SU-DHL-6 (cell line): ENCODE results near the gene WDR47.
"Not testable (repeated sequence)": the region's sequence is repeated elsewhere in the genome, so short reads cannot be mapped to it uniquely, and the experiment has no call there.

Experiments
- H2AFZ ChIP-seq: fragments of 200-600 bp; sonication (generic); 2 replicates; pipeline ENCODE4 v1.6.1; 2014; ENCODE audit warnings: low read depth, mild to moderate bottlenecking, moderate library complexity, mixed read lengths, antibody characterized with exemption, low read length; ENCODE audit not compliant: severe bottlenecking
- H3F3A ChIP-seq: fragments of 200-600 bp; shearing (Covaris generic); 2 replicates; pipeline ENCODE4 v1.6.0; 2016; ENCODE audit warnings: antibody characterized with exemption, mild to moderate bottlenecking; ENCODE audit not compliant: insufficient read depth
- H3K27ac ChIP-seq: fragments of 200-600 bp; sonication (generic); 2 replicates; pipeline ENCODE4 v1.5.1; 2016; ENCODE audit warnings: low read depth, mild to moderate bottlenecking, low read length, moderate library complexity, mixed read lengths
- H3K27me3 ChIP-seq: fragments of 200-600 bp; sonication (generic), shearing (Covaris generic); 2 replicates; pipeline ENCODE4 v1.6.0; 2014; ENCODE audit warnings: mild to moderate bottlenecking, low read length
- H3K36me3 ChIP-seq: fragments of 200-600 bp; sonication (generic); 2 replicates; pipeline ENCODE4 v1.6.1; 2014; ENCODE audit warnings: mild to moderate bottlenecking, low read length, mixed read lengths
- H3K4me2 ChIP-seq: fragments of 300-600, 200-600 bp; shearing (Covaris generic), sonication (generic); 2 replicates; pipeline ENCODE4 v1.6.0; 2014; ENCODE audit warnings: low read length, low read depth, mild to moderate bottlenecking; ENCODE audit not compliant: poor library complexity, severe bottlenecking
- H3K4me3 ChIP-seq: fragments of 200-600 bp; sonication (generic); 2 replicates; pipeline ENCODE4 v1.5.1; 2014; ENCODE audit warnings: antibody characterized with exemption, low read length, mild to moderate bottlenecking, mixed read lengths; ENCODE audit not compliant: insufficient read depth, poor library complexity, severe bottlenecking
- H3K79me2 ChIP-seq: fragments of 200-600 bp; sonication (generic); 2 replicates; pipeline ENCODE4 v1.6.1; 2014; ENCODE audit warnings: mild to moderate bottlenecking, low read length, moderate library complexity; ENCODE audit not compliant: insufficient read depth
- H3K9ac ChIP-seq: fragments of 200-600 bp; sonication (generic); 2 replicates; pipeline ENCODE4 v1.7.0; 2014; ENCODE audit warnings: mild to moderate bottlenecking, low read length
- H3K9me2 ChIP-seq: fragments of 200-600 bp; sonication (generic); replicated peaks from 2 replicates; pipeline ENCODE4 v1.6.1; 2014; ENCODE audit warnings: low read length; ENCODE audit not compliant: insufficient read depth
- H3K9me3 ChIP-seq: fragments of 200-600 bp; sonication (generic); 2 replicates; pipeline ENCODE4 v1.6.1; 2014; ENCODE audit warnings: low read length, mixed read lengths; ENCODE audit not compliant: insufficient read depth
- H4K20me1 ChIP-seq: fragments of 200-600 bp; sonication (generic); 2 replicates; pipeline ENCODE4 v1.6.1; 2014; ENCODE audit warnings: low read depth, mild to moderate bottlenecking, antibody characterized with exemption, low read length, moderate library complexity, mixed read lengths
- CTCF ChIP-seq: fragments of 200-600 bp; sonication (generic); IDR thresholded peaks from one replicate; pipeline ENCODE4 v1.5.1; 2017; ENCODE audit warnings: antibody characterized with exemption, mild to moderate bottlenecking, low read length, moderate library complexity; ENCODE audit not compliant: insufficient read depth, poor library complexity, severe bottlenecking
- EZH2phosphoT487 ChIP-seq: fragments of 200-600 bp; sonication (generic), shearing (Covaris generic); conservative IDR thresholded peaks from 2 replicates; pipeline ENCODE4 v1.6.1; 2018; ENCODE audit warnings: mild to moderate bottlenecking, antibody characterized with exemption, low read length, moderate library complexity, mixed read lengths

Gene WDR47

DNA sequence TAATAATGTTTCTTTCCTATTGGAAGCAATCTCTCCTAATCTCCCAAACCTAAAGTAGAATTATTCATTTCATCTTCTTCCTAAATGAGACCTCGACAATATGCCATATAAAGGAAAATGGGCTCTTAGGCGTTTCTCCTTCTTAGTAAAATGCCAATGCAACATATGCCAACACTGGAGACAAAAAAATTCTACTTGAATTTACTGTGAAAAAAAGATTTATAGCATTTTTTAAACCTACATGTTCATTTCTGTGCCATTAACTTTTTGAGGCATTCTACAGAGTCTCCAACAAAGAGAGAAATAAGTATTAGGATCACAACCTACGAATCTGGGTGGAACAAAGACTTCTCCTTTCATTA, 1.3 kb downstream of the WDR47 start:
- Histone ChIP-seq H4K20me1 (no peaks in the 10 kb centered on the region), H3K79me2 (peaks cover 53% of the 10 kb centered on the region), H3K27me3 (no peaks in the 10 kb centered on the region), H3K27ac (peak overlapping the region; percentile 62), H3K4me3 (peak overlapping the region; percentile 99), H3K36me3 (no peaks in the 10 kb centered on the region), H3K9me3 (no peaks in the 10 kb centered on the region), H2AFZ (peak overlapping the region; percentile 70), H3K4me2 (peak overlapping the region; percentile 92), H3K9ac (peak overlapping the region; percentile 79), H3F3A (peaks cover 9% of the 10 kb centered on the region; the same call in 1 of the 2 replicates), H3K9me2 (no peaks in the 10 kb centered on the region)
- TF ChIP-seq EZH2phosphoT487 (no peak), CTCF (no peak)

DNA sequence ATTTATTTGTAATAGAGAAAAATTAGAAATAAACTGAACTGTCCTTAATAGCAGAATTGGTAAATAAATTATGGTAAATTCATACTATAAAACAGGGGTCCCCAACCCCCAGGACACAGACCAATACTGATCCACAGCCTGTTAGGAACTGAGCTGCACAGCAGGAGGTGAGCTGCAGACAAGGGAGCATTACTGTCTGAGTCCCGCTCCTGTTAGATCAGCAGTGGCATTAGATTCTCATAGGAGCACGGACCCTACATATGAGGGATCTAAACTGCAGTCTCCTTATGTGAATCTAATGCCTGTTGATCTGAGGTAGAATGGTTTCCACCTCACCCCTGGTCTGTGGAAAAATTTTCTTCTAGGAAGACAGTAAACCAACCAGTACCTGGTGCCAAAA, 7.5 kb downstream of the WDR47 start:
- no peaks in the 10 kb centered on the region for H3K9me3 ChIP-seq
- no peak overlapping the region for H3K4me2 ChIP-seq
- H3K79me2 ChIP-seq = peaks cover 65% of the 10 kb centered on the region
- no peaks in the 10 kb centered on the region for H4K20me1 ChIP-seq
- no peaks in the 10 kb centered on the region for H3K36me3 ChIP-seq
- no peak overlapping the region for H3K9ac ChIP-seq
- no peaks in the 10 kb centered on the region for H3K27me3 ChIP-seq
- no peak for TF ChIP-seq EZH2phosphoT487
- no peak for TF ChIP-seq CTCF
- no peak overlapping the region for H2AFZ ChIP-seq
- no peak overlapping the region for H3K27ac ChIP-seq
- H3K9me2 ChIP-seq = no peaks in the 10 kb centered on the region
- peaks cover 9% of the 10 kb centered on the region; the same call in 1 of the 2 replicates for H3F3A ChIP-seq
- no peak overlapping the region for H3K4me3 ChIP-seq

- H3K9me3 ChIP-seq, H2AFZ ChIP-seq, H3K4me3 ChIP-seq, H3K9me2 ChIP-seq, H3K4me2 ChIP-seq, H3K27me3 ChIP-seq, H4K20me1 ChIP-seq, H3K27ac ChIP-seq, H3F3A ChIP-seq, H3K9ac ChIP-seq, H3K36me3 ChIP-seq: not testable (repeated sequence)
- H3K79me2 ChIP-seq = peaks cover 67% of the 10 kb centered on the region
These were observed 12.4 kb downstream of the WDR47 start for GRCh38 chr1:109029493-109029892.

DNA sequence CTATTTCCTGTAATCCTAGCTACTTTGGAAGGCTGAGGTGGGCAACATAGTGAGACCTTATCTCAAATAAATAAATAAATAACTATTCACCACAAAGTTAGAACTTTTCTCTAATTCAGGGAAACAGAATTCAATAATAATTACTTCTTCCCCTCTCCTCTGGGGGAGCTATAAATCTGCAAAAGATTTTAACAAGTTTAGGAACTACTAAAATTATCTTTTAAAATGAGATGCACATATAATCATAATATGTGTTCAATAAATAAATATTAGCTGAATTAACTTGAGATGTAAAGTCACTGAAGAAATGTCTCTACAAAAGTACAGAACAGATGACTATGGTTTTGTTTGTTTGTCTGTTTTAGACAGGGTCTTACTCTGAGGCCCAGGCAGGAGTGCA, 14.1 kb downstream of the WDR47 start:
- H3K9me2 ChIP-seq = no peaks in the 10 kb centered on the region
- TF ChIP-seq CTCF (peak; percentile 23), EZH2phosphoT487 (no peak)
- H4K20me1 ChIP-seq = no peaks in the 10 kb centered on the region
- H3K4me3 ChIP-seq = no peak overlapping the region
- no peaks in the 10 kb centered on the region for H3K36me3 ChIP-seq
- H3K79me2 ChIP-seq = peaks cover 55% of the 10 kb centered on the region
- no peaks in the 10 kb centered on the region for H3K9me3 ChIP-seq
- no peak overlapping the region for H3K9ac ChIP-seq
- no peak overlapping the region for H2AFZ ChIP-seq
- H3F3A ChIP-seq = peaks cover 9% of the 10 kb centered on the region; the same call in 1 of the 2 replicates
- H3K4me2 ChIP-seq = no peak overlapping the region
- H3K27me3 ChIP-seq = no peaks in the 10 kb centered on the region
- H3K27ac ChIP-seq = no peak overlapping the region
